Psoas muscle (tissue), 8 donors: ENCODE measurements around the gene EEPD1. TPM values are rescaled to one million over a fixed set of nuclear protein-coding genes. Genes with fewer than 3 reads are reported as not detected.

ENCODE experiments used
- ATAC-seq, 4 donors: fragments of 200-7000 bp; cut with Tn5 transposase; one replicate each; pipeline ENCODE4 v1.9.1; 2020; ENCODE audit warnings: moderate library complexity in 3 of 4, mild to moderate bottlenecking in 2 of 4
- DNase-seq, 2 donors: peaks; one replicate each; pipeline ENCODE4 v3.0.0-alpha.2; 2020
- H3K27ac ChIP-seq: fragments of 200-600 bp; one replicate; pipeline ENCODE4 v1.8.0; 2022
- H3K27me3 ChIP-seq, 3 donors: fragments of 200-600 bp in 1 of 3; one replicate each; pipeline versions ENCODE4 v1.6.1 to v1.8.0; 2013 to 2022; ENCODE audit warnings: low read length in 2 of 3, mild to moderate bottlenecking in 2 of 3, moderate library complexity in 1 of 3; ENCODE audit not compliant: insufficient read depth in 3 of 3
- H3K36me3 ChIP-seq, 2 donors: fragments of 200-600 bp in 1 of 2; one replicate each; pipeline versions ENCODE4 v1.6.1 to v1.8.0; 2013 to 2022; ENCODE audit warnings: low read depth in 1 of 2, mild to moderate bottlenecking in 1 of 2, moderate library complexity in 1 of 2; ENCODE audit not compliant: insufficient read depth in 1 of 2
- H3K4me1 ChIP-seq: fragments of 200-600 bp; one replicate; pipeline ENCODE4 v1.8.0; 2022
- H3K4me3 ChIP-seq: fragments of 200-600 bp; one replicate; pipeline ENCODE4 v1.8.0; 2022; ENCODE audit warnings: mild to moderate bottlenecking
- H3K9me3 ChIP-seq: fragments of 200-600 bp; one replicate; pipeline ENCODE4 v1.8.0; 2022
- CTCF ChIP-seq: fragments of 200-600 bp; IDR thresholded peaks from one replicate; pipeline ENCODE4 v1.8.0; 2022; ENCODE audit warnings: antibody characterized with exemption
- WGBS, 3 donors: extraction: QIAGEN DNeasy Blood & Tissue Kit; methylation state at CpG; one replicate each; pipeline versions ENCODE4 v1.1.6 to v1.1.7; 2013; 5-methylcytosine and 5-hydroxymethylcytosine counted together
- intact Hi-C, 2 donors: fragments of 100-400 bp; cut with DNase I; formaldehyde crosslinking; loops; one replicate each; pipeline versions ENCODE4 v1.11.0 to v1.14.2; 2022
- polyA plus RNA-seq, 3 donors: library from polyadenylated mRNA; stranded (reverse); fragments of 200-250 nt; gene quantifications; one replicate each; pipeline ENCODE4 v1.2.3, GENCODE V29; 2013
- total RNA-seq, 4 donors: library from RNA; stranded (reverse); fragmentation: NEBNext Ultra II Directional in 2 of 4; extraction: Animal tissue kit (Norgen Biotek cat#: 25700) in 2 of 4; gene quantifications; one replicate each; pipeline versions ENCODE4 v1.2.1 to v1.2.4, GENCODE V29; 2021 to 2023
- donor health status: healthy with polysubstance abuse.
- donor health status: DM: no; HTN: no; CAD: no; lungs with moderate emphysema.
- donor health status: Bipolar disorder and iron deficiency.
- donor health status: healthy.
- donor health status: DM: yes; HTN: yes; CAD: no.
- donor health status: DM: no; HTN: no; CAD: no.
- donor health status: DM: no; HTN: no; CAD: no.
- donor health status: DM: yes; HTN: yes; CAD: no.

The EEPD1 gene
- total and polyA plus RNA-seq, 7 donors, result 7.3 to 61.2 (median 45.5) TPM

- no peak overlapping the region for H3K4me3 ChIP-seq
- no peak for TF ChIP-seq CTCF
- peaks cover 57% of the 10 kb centered on the region for H3K4me1 ChIP-seq
- H3K36me3 ChIP-seq, result no peaks in the 10 kb centered on the region
- intact Hi-C loops, result no loop called here
- H3K27me3 ChIP-seq, result no peaks in the 10 kb centered on the region
- 68 to 80% (median 70%) methylated on average over 2 of the region's 2 CpGs for WGBS, 3 donors
- ATAC-seq (no peak), DNase-seq (no peak)
- peak overlapping the region; percentile 21 for H3K27ac ChIP-seq
- H3K9me3 ChIP-seq, result no peaks in the 10 kb centered on the region
Observed at GRCh38 chr7:36261019-36261754, 108.1 kb downstream of the EEPD1 start.

- 54 to 77% (median 76%) methylated on average over 5 of the region's 5 CpGs for WGBS, 3 donors
- no peak overlapping the region for H3K27ac ChIP-seq
- DNase-seq (no peak), ATAC-seq (no peak)
- no peaks in the 10 kb centered on the region for H3K36me3 ChIP-seq
- no peaks in the 10 kb centered on the region for H3K27me3 ChIP-seq
- no peak overlapping the region for H3K4me3 ChIP-seq
- H3K9me3 ChIP-seq, result no peaks in the 10 kb centered on the region
- H3K4me1 ChIP-seq, result peaks cover 50% of the 10 kb centered on the region
- intact Hi-C loops, result no loop called here
- TF ChIP-seq CTCF, result no peak
Observed at GRCh38 chr7:36262309-36263094, 109.4 kb downstream of the EEPD1 start.

- H3K27me3 ChIP-seq, result no peaks in the 10 kb centered on the region
- TF ChIP-seq CTCF, result no peak
- WGBS, 3 donors, result 94 to 99% (median 94%) methylated on average over 5 of the region's 5 CpGs
- DNase-seq, result no peak
- H3K4me3 ChIP-seq, result no peak overlapping the region
- H3K4me1 ChIP-seq, result peaks cover 49% of the 10 kb centered on the region
- ATAC-seq, result no peak
- H3K9me3 ChIP-seq, result no peaks in the 10 kb centered on the region
- no peaks in the 10 kb centered on the region for H3K36me3 ChIP-seq
- no peak overlapping the region for H3K27ac ChIP-seq
- intact Hi-C loops, result no loop called here
Observed at GRCh38 chr7:36263095-36263484, 110.0 kb downstream of the EEPD1 start.

GRCh38 chr7:36264123-36264801 lies 111.2 kb downstream of the EEPD1 start:
- DNase-seq, result peak in 1 of 2 donors; percentile 29
- H3K36me3 ChIP-seq, result no peaks in the 10 kb centered on the region
- no peaks in the 10 kb centered on the region for H3K27me3 ChIP-seq
- H3K9me3 ChIP-seq, result no peaks in the 10 kb centered on the region
- WGBS, 3 donors, result 37 to 61% (median 39%) methylated on average over 7 of the region's 7 CpGs
- H3K27ac ChIP-seq, result peak overlapping the region; percentile 11
- no peak overlapping the region for H3K4me3 ChIP-seq
- intact Hi-C loops, result no loop called here
- TF ChIP-seq CTCF, result no peak
- ATAC-seq, result peak; percentile 68 to 93 (median 74)
- H3K4me1 ChIP-seq, result peaks cover 46% of the 10 kb centered on the region
